ENCODE results near the gene TBCD.
A peak's percentile ranks its signal among the peaks of the same experiment; 100 is the strongest.
"Not testable (repeated sequence)": the region's sequence is repeated elsewhere in the genome, so short reads cannot be mapped to it uniquely, and the experiment has no call there.

The TBCD gene

DNA sequence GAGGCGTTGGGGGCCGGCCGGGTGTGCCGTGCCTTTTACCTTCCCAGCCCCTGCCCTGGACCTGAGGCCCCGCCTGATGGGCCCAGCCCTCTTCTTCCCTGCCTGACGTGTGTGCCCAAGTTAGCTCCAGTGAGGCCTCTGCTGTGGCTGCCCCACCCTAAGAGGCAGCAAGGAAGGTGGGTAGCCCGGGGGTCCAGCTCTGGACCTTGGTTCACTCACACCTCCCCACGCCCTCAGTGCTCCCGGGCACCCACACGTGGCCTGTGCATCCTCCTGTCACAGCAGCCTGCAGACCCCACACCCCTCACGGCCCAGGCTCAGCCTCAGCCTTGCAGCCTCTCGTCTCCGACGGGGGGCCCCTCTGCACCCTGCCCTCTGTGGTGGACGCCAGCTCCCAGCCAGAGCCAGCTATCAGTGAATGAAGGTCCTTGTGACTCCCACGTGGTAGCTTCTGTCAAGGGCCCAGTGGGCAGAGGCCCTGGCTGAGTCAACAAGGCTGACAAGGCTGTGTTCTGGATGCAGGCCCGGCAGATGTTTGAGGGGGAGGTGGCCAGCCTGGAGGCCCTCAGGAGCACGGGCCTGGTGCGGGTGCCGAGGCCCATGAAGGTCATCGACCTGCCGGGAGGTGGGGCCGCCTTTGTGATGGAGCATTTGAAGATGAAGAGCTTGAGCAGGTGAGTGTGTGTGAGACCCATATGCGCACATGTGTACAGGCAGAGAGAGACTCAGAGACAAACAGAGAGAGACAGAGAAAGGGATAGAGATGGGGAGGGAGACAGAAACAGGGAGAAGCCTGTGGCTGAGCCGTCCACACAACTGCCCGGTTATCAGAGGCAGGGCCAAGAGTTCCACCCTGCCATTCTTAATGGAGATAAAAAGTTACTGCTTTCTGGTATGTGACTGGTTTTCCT, 13.6 kb upstream of the TBCD start:
- no peaks in the 10 kb centered on the region for H3K27me3 ChIP-seq (replicated peaks)
- in situ Hi-C loops (cut with HindIII; ENCODE audit: low pct_ligation_motif_present, low sequenced_read_pairs): no loop called here
- no peak overlapping the region for H3K4me3 ChIP-seq (ENCODE audit: low read depth, low read length)
- no peak for DNase-seq
- TF ChIP-seq, protein P1, sequence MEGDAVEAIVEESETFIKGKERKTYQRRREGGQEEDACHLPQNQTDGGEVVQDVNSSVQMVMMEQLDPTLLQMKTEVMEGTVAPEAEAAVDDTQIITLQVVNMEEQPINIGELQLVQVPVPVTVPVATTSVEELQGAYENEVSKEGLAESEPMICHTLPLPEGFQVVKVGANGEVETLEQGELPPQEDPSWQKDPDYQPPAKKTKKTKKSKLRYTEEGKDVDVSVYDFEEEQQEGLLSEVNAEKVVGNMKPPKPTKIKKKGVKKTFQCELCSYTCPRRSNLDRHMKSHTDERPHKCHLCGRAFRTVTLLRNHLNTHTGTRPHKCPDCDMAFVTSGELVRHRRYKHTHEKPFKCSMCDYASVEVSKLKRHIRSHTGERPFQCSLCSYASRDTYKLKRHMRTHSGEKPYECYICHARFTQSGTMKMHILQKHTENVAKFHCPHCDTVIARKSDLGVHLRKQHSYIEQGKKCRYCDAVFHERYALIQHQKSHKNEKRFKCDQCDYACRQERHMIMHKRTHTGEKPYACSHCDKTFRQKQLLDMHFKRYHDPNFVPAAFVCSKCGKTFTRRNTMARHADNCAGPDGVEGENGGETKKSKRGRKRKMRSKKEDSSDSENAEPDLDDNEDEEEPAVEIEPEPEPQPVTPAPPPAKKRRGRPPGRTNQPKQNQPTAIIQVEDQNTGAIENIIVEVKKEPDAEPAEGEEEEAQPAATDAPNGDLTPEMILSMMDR (IDR thresholded peaks at IDR 0.05; ENCODE audit: low read depth, low read length, missing control alignments): no peak
- peaks cover 4% of the 10 kb centered on the region for H3K36me3 ChIP-seq (replicated peaks)
- no peak overlapping the region for H3K27ac ChIP-seq

DNA sequence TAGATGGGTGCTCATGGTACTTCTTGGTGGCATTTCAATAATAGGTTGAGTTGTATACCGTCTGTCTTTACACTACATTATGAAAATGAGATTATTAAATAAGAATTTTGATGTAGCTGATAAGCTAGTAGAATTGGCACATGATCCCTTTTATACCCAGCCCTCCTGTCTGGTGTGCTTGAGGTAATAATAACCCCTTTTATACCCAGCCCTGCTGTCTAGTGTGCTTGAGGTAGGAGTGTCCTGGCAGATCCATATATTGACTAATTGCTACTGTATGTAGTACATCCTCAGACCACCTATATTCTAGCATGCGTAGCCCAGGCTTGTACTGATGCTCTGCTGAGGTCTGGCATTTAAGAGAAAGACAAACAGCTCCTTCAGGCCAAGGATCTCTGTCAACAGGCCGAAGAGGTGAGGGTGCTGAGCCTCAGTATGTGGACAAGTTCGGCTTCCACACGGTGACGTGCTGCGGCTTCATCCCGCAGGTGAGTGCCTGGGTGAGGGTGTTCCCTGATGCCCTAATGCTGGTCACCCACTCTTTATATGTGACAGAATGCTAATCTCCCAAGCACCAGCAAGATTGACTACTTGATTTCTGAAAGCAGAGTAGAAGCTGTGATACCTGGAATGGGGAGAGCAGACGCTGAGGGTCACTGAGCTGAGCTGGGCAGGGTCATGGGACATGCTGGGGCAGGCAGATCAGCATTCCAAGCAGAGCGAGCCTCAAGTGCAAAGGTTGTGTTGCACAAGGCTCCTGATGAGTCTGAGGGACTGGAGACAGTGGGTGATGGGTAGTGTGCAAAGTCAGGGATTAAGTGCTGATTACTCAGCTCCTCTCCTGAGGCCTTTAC, 10.7 kb upstream of the TBCD start:
- DNase-seq: no peak
- TF ChIP-seq, protein P1 (IDR thresholded peaks at IDR 0.05; ENCODE audit: low read depth, low read length, missing control alignments): no peak
- no peaks in the 10 kb centered on the region for H3K27me3 ChIP-seq (replicated peaks)
- H3K4me3 ChIP-seq (ENCODE audit: low read depth, low read length): no peak overlapping the region
- peaks cover 4% of the 10 kb centered on the region for H3K36me3 ChIP-seq (replicated peaks)
- no peak overlapping the region for H3K27ac ChIP-seq
- in situ Hi-C loops (cut with HindIII; ENCODE audit: low pct_ligation_motif_present, low sequenced_read_pairs): no loop called here

- no peaks in the 10 kb centered on the region for H3K27me3 ChIP-seq (replicated peaks)
- H3K4me3 ChIP-seq (ENCODE audit: low read depth, low read length): no peak overlapping the region
- H3K36me3 ChIP-seq (replicated peaks): peaks cover 4% of the 10 kb centered on the region
- in situ Hi-C loops (cut with HindIII; ENCODE audit: low pct_ligation_motif_present, low sequenced_read_pairs): no loop called here
- no peak overlapping the region for H3K27ac ChIP-seq
- TF ChIP-seq, protein P1 (IDR thresholded peaks at IDR 0.05; ENCODE audit: low read depth, low read length, missing control alignments): peak; percentile 23
- no peak for DNase-seq
These were observed 8.3 kb upstream of the TBCD start for GRCh38 chr17:82743344-82744219.

DNA sequence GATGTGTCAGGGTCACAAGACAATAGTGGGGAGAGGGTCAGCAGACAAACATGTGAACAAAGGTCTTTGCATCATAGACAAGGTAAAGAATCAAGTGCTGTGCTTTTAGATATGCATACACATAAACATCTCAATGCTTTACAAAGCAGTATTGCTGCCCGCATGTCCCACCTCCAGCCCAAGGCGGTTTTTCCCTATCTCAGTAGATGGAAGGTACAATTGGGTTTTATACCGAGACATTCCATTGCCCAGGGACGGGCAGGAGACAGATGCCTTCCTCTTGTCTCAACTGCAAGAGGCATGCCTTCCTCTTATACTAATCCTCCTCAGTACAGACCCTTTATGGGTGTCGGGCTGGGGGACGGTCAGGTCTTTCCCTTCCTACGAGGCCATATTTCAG, 7.1 kb upstream of the TBCD start:
- in situ Hi-C loops (cut with HindIII; ENCODE audit: low pct_ligation_motif_present, low sequenced_read_pairs); H3K27me3 ChIP-seq (replicated peaks); H3K4me3 ChIP-seq (ENCODE audit: low read depth, low read length); DNase-seq; H3K27ac ChIP-seq; H3K36me3 ChIP-seq (replicated peaks): not testable (repeated sequence)

DNA sequence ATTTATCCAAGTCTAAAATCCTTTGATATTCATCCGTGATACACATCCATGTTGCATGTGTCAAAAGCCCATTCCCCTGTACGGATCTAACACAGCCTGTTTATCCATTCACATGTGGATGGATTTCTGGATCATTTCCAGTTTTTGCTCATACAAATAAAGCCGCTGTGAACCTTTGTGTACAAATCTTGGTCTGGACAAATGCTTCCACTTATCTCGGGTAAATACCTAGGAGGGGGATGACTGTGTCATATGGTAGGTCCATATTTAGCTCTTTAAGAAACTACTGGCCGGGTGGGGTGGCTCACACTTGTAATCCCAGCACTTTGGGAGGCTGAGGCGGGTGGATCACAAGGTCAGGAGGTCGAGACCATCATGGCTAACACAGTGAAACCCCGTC, 6.3 kb upstream of the TBCD start:
- H3K36me3 ChIP-seq (replicated peaks): peaks cover 4% of the 10 kb centered on the region
- no peaks in the 10 kb centered on the region for H3K27me3 ChIP-seq (replicated peaks)
- TF ChIP-seq, protein P1 (IDR thresholded peaks at IDR 0.05; ENCODE audit: low read depth, low read length, missing control alignments): no peak
- H3K27ac ChIP-seq: no peak overlapping the region
- no peak for DNase-seq
- H3K4me3 ChIP-seq (ENCODE audit: low read depth, low read length): no peak overlapping the region
- in situ Hi-C loops (cut with HindIII; ENCODE audit: low pct_ligation_motif_present, low sequenced_read_pairs): no loop called here
